DMS79 treated with DMSO at 0.1 percent for 48 hours (cell line): Measurements from ENCODE around the gene RPGRIP1L.

Experiments used
- DNase-seq: peaks from one replicate; lab custom pipeline; 2025; lab: John Stamatoyannopoulos, UW

The RPGRIP1L gene

GRCh38 chr16:53600616-53601015, 103.0 kb downstream of the RPGRIP1L start:
- DNase-seq = no peak

- no peak for DNase-seq
Measured at GRCh38 chr16:53600126-53600525, 103.5 kb downstream of the RPGRIP1L start.

- DNase-seq = no peak
Measured at GRCh38 chr16:53599548-53599947, 104.1 kb downstream of the RPGRIP1L start.

- no peak for DNase-seq
Measured at GRCh38 chr16:53598511-53599275, 105.0 kb downstream of the RPGRIP1L start.

- no peak for DNase-seq
Measured at GRCh38 chr16:53597776-53598175, 105.9 kb downstream of the RPGRIP1L start.

GRCh38 chr16:53588081-53588648, 115.5 kb downstream of the RPGRIP1L start:
- DNase-seq = no peak

GRCh38 chr16:53583401-53583800, 120.3 kb downstream of the RPGRIP1L start:
- DNase-seq = no peak

- no peak for DNase-seq
Measured at GRCh38 chr16:53581784-53582183, 121.9 kb downstream of the RPGRIP1L start.

GRCh38 chr16:53580038-53580802, 123.4 kb downstream of the RPGRIP1L start:
- no peak for DNase-seq

- no peak for DNase-seq
Measured at GRCh38 chr16:53576904-53577303, 126.8 kb downstream of the RPGRIP1L start.

- no peak for DNase-seq
Measured at GRCh38 chr16:53576210-53576609, 127.4 kb downstream of the RPGRIP1L start.

GRCh38 chr16:53571763-53572162, 131.9 kb downstream of the RPGRIP1L start:
- DNase-seq = no peak

- DNase-seq = peak; percentile 73
Measured at GRCh38 chr16:53566552-53567245, 137.0 kb downstream of the RPGRIP1L start.

- no peak for DNase-seq
Measured at GRCh38 chr16:53565296-53565863, 138.3 kb downstream of the RPGRIP1L start.

GRCh38 chr16:53563426-53563825, 140.2 kb downstream of the RPGRIP1L start:
- no peak for DNase-seq

GRCh38 chr16:53561101-53561888, 142.4 kb downstream of the RPGRIP1L start:
- DNase-seq = no peak

GRCh38 chr16:53559270-53559951, 144.2 kb downstream of the RPGRIP1L start:
- no peak for DNase-seq

GRCh38 chr16:53558710-53559109, 144.9 kb downstream of the RPGRIP1L start:
- DNase-seq = no peak

GRCh38 chr16:53556521-53556920, 147.1 kb downstream of the RPGRIP1L start:
- DNase-seq = peak; percentile 5

GRCh38 chr16:53549970-53550690, 153.5 kb downstream of the RPGRIP1L start:
- peak; percentile 78 for DNase-seq
